PC-3 (cell line): ENCODE data around the gene SPESP1.

Experiments
- CTCF ChIP-seq: fragments of 300-600 bp; sonication (generic); conservative IDR thresholded peaks from 2 replicates; pipeline ENCODE4 v1.5.1; 2017; ENCODE audit warnings: antibody characterized with exemption, low read depth, mild to moderate bottlenecking, low read length
- EZH2phosphoT487 ChIP-seq: fragments of 300-600 bp; sonication (generic); IDR thresholded peaks from 2 replicates; pipeline ENCODE4 v1.6.1; 2018; ENCODE audit warnings: mild to moderate bottlenecking, antibody characterized with exemption, low read length, borderline replicate concordance

GRCh38 chr15:68985361-68985891, 55.1 kb downstream of the SPESP1 start:
- TF ChIP-seq CTCF (no peak), EZH2phosphoT487 (no peak)
